Suprapubic skin (tissue), 4 donors: ENCODE results near the gene UBE2E3. TPM values are rescaled to one million over a fixed set of nuclear protein-coding genes. Genes with fewer than 3 reads are reported as not detected.

ENCODE experiments used
- DNase-seq, 2 donors: peaks; one replicate each; pipeline ENCODE4 v3.0.0-alpha.2; 2019; ENCODE audit warnings: low spot score in 2 of 2
- H3K27ac ChIP-seq: fragments of 200-600 bp; sonication (generic); one replicate; pipeline ENCODE4 v1.5.1; 2019
- H3K27me3 ChIP-seq: fragments of 200-600 bp; sonication (generic); one replicate; pipeline ENCODE4 v1.5.1; 2019
- H3K36me3 ChIP-seq: fragments of 200-600 bp; sonication (generic); one replicate; pipeline ENCODE4 v1.5.1; 2019
- H3K4me1 ChIP-seq: fragments of 200-600 bp; sonication (generic); one replicate; pipeline ENCODE4 v1.5.1; 2019
- H3K4me3 ChIP-seq: fragments of 200-600 bp; sonication (generic); one replicate; pipeline ENCODE4 v1.5.1; 2019; ENCODE audit warnings: mild to moderate bottlenecking
- H3K9me3 ChIP-seq: fragments of 200-600 bp; sonication (generic); one replicate; pipeline ENCODE4 v1.5.1; 2019
- CTCF ChIP-seq, 2 donors: fragments of 200-600 bp in 1 of 2; fragments of 450-650 bp in 1 of 2; sonication (generic) in 1 of 2; IDR thresholded peaks; one replicate each; pipeline ENCODE4 v1.5.1; 2016 to 2019; ENCODE audit warnings: antibody characterized with exemption in 2 of 2, mild to moderate bottlenecking in 1 of 2, moderate library complexity in 1 of 2
- EP300 ChIP-seq: sonication (generic); formaldehyde crosslinking; IDR thresholded peaks from one replicate; pipeline ENCODE4 v1.6.1; 2017; ENCODE audit warnings: antibody characterized with exemption
- POLR2A ChIP-seq, 2 donors: fragments of 450-650 bp; IDR thresholded peaks; one replicate each; pipeline ENCODE4 v1.6.1; 2017; ENCODE audit warnings: antibody characterized with exemption in 2 of 2, mild to moderate bottlenecking in 2 of 2, moderate library complexity in 2 of 2
- POLR2AphosphoS5 ChIP-seq, 3 donors: sonication (generic); formaldehyde crosslinking; IDR thresholded peaks; one replicate each; pipeline ENCODE4 v1.6.1; 2017; ENCODE audit warnings: antibody characterized with exemption in 3 of 3
- WGBS: methylation state at CpG from one replicate; pipeline ENCODE4 v1.1.5; 2018; 5-methylcytosine and 5-hydroxymethylcytosine counted together
- total RNA-seq, 4 donors: library from RNA; depleted of rRNA; stranded (reverse); fragments of >200 nt; gene quantifications; one replicate each; pipeline ENCODE4 v1.1.0, GENCODE V29; 2016

Gene UBE2E3
- total RNA-seq, 4 donors from 2014 or later: 50.6 to 79.5 (median 66.1) TPM

- H3K4me1 ChIP-seq: no peaks in the 10 kb centered on the region
- H3K9me3 ChIP-seq: no peaks in the 10 kb centered on the region
- WGBS: 93% methylated on average over 1 of the region's 1 CpG
- DNase-seq: no peak
- H3K4me3 ChIP-seq: no peak overlapping the region
- TF ChIP-seq POLR2AphosphoS5 (IDR thresholded peaks at IDR 0.05): no peak
- no peak for TF ChIP-seq EP300
- no peak for TF ChIP-seq POLR2A (IDR thresholded peaks at IDR 0.05)
- no peak for TF ChIP-seq CTCF (IDR thresholded peaks at IDR 0.05)
- no peaks in the 10 kb centered on the region for H3K36me3 ChIP-seq
- no peaks in the 10 kb centered on the region for H3K27me3 ChIP-seq
- no peak overlapping the region for H3K27ac ChIP-seq
Measured at GRCh38 chr2:181021199-181021789, 40.9 kb downstream of the UBE2E3 start.

GRCh38 chr2:181022652-181023051 lies 42.2 kb downstream of the UBE2E3 start:
- DNase-seq: no peak
- Histone ChIP-seq H3K4me3 (no peak overlapping the region), H3K27ac (no peak overlapping the region), H3K27me3 (no peaks in the 10 kb centered on the region), H3K36me3 (no peaks in the 10 kb centered on the region), H3K4me1 (no peaks in the 10 kb centered on the region), H3K9me3 (no peaks in the 10 kb centered on the region)
- TF ChIP-seq CTCF (IDR thresholded peaks at IDR 0.05) (no peak), POLR2AphosphoS5 (IDR thresholded peaks at IDR 0.05) (no peak), EP300 (no peak), POLR2A (IDR thresholded peaks at IDR 0.05) (no peak)
- WGBS: 90% methylated on average over 3 of the region's 3 CpGs

GRCh38 chr2:181025004-181025403 lies 44.6 kb downstream of the UBE2E3 start:
- TF ChIP-seq EP300: no peak
- no peak for TF ChIP-seq POLR2A (IDR thresholded peaks at IDR 0.05)
- TF ChIP-seq POLR2AphosphoS5 (IDR thresholded peaks at IDR 0.05): no peak
- no peak for TF ChIP-seq CTCF (IDR thresholded peaks at IDR 0.05)
- H3K9me3 ChIP-seq: no peaks in the 10 kb centered on the region
- no peak overlapping the region for H3K27ac ChIP-seq
- no peaks in the 10 kb centered on the region for H3K27me3 ChIP-seq
- no peaks in the 10 kb centered on the region for H3K4me1 ChIP-seq
- no peak for DNase-seq
- H3K4me3 ChIP-seq: no peak overlapping the region
- 38% methylated on average over 3 of the region's 3 CpGs for WGBS
- H3K36me3 ChIP-seq: no peaks in the 10 kb centered on the region

- Histone ChIP-seq H3K27me3 (no peaks in the 10 kb centered on the region), H3K36me3 (no peaks in the 10 kb centered on the region), H3K4me3 (no peak overlapping the region), H3K9me3 (no peaks in the 10 kb centered on the region), H3K4me1 (no peaks in the 10 kb centered on the region), H3K27ac (no peak overlapping the region)
- TF ChIP-seq POLR2AphosphoS5 (IDR thresholded peaks at IDR 0.05): no peak
- TF ChIP-seq CTCF (IDR thresholded peaks at IDR 0.05): no peak
- TF ChIP-seq POLR2A (IDR thresholded peaks at IDR 0.05): no peak
- TF ChIP-seq EP300: no peak
- DNase-seq: no peak
- WGBS: 91% methylated on average over 2 of the region's 2 CpGs
Measured at GRCh38 chr2:181036445-181036844, 56.0 kb downstream of the UBE2E3 start.

- WGBS: 75% methylated on average over 4 of the region's 4 CpGs
- peaks cover 3% of the 10 kb centered on the region for H3K4me1 ChIP-seq
- no peak for DNase-seq
- no peak for TF ChIP-seq CTCF (IDR thresholded peaks at IDR 0.05)
- TF ChIP-seq POLR2A (IDR thresholded peaks at IDR 0.05): no peak
- no peak for TF ChIP-seq EP300
- no peak for TF ChIP-seq POLR2AphosphoS5 (IDR thresholded peaks at IDR 0.05)
- no peak overlapping the region for H3K4me3 ChIP-seq
- H3K27me3 ChIP-seq: no peaks in the 10 kb centered on the region
- no peak overlapping the region for H3K27ac ChIP-seq
- H3K9me3 ChIP-seq: no peaks in the 10 kb centered on the region
- H3K36me3 ChIP-seq: no peaks in the 10 kb centered on the region
Measured at GRCh38 chr2:181036848-181037603, 56.6 kb downstream of the UBE2E3 start.
